GM06990 (cell line): ENCODE measurements around the gene ATP23.

Experiments
- DNase-seq: peaks from one replicate; pipeline ENCODE4 v3.0.0-alpha.2; 2011; ENCODE audit not compliant: insufficient read length; ENCODE audit errors: extremely low read depth
- H3K27me3 ChIP-seq: replicated peaks from 2 replicates; pipeline ENCODE4 v1.6.0; 2011; ENCODE audit warnings: low read length; ENCODE audit not compliant: control insufficient read depth, insufficient read depth
- H3K36me3 ChIP-seq: 2 replicates; pipeline ENCODE4 v1.5.1; 2011; ENCODE audit warnings: low read length; ENCODE audit not compliant: control insufficient read depth, insufficient read depth
- H3K4me3 ChIP-seq: replicated peaks from 2 replicates; pipeline ENCODE4 v1.5.1; 2011; ENCODE audit warnings: low read depth, mild to moderate bottlenecking, control low read depth, low read length
- TF ChIP-seq, protein P1 (sequence below): IDR thresholded peaks from 2 replicates; pipeline ENCODE4 v1.5.1; 2011; ENCODE audit warnings: low read length, control low read depth, mild to moderate bottlenecking, inconsistent platforms; ENCODE audit not compliant: insufficient read depth, poor library complexity, severe bottlenecking

The ATP23 gene

DNA sequence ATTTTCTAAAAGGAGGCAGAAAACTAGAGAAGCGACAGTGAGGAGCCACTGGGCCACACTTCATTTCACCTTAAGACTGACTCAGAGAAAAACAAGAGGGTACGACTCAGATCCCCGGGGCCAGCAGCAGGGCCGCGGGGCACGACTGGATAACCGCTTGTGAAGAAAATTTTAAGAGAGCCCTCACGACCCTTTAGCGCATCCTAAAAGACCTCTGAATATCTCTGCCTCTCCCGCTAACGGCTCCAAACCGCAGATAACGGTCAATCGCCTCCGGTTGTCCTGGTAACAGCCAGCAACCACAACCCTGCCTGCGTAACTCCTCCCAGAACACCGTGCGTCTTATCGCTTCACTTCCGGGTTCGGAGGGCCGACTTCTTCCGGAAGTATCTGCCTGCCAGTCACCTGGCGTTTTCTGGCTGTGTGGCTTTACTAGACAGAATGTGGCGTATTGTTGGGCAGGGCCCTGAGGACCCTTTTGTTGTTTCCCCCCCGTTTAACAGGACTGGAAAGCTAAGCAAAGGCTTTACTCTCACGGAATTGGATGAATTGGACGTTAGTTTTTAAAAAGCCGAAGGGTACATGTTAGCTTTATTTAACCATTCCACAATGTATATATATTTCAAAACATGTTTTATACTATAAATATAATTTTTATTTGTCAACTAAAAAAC lies 5.4 kb upstream of the ATP23 start:
- Histone ChIP-seq H3K27me3 (no peaks in the 10 kb centered on the region), H3K36me3 (no peaks in the 10 kb centered on the region), H3K4me3 (peak overlapping the region; percentile 59)
- peak; percentile 82 for DNase-seq
- TF ChIP-seq, protein P1, sequence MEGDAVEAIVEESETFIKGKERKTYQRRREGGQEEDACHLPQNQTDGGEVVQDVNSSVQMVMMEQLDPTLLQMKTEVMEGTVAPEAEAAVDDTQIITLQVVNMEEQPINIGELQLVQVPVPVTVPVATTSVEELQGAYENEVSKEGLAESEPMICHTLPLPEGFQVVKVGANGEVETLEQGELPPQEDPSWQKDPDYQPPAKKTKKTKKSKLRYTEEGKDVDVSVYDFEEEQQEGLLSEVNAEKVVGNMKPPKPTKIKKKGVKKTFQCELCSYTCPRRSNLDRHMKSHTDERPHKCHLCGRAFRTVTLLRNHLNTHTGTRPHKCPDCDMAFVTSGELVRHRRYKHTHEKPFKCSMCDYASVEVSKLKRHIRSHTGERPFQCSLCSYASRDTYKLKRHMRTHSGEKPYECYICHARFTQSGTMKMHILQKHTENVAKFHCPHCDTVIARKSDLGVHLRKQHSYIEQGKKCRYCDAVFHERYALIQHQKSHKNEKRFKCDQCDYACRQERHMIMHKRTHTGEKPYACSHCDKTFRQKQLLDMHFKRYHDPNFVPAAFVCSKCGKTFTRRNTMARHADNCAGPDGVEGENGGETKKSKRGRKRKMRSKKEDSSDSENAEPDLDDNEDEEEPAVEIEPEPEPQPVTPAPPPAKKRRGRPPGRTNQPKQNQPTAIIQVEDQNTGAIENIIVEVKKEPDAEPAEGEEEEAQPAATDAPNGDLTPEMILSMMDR, result no peak

DNA sequence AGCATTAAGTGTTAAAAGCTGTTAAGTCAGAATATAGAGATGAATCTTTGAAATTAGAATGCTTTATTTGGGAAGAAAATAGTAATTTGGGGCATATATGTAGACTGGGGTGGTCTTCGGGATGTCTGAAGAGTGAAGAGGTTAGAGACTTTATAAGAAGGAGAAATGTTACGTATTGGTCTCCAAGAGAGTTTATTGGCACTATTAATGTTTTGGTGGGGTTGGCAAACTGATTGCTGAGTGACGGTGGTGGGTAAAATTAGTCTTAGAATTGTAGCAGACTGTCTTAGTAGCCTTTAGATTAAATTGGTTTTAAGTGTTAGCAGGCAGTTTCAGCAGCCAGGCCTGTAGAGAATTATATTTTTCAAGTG lies 4.9 kb upstream of the ATP23 start:
- TF ChIP-seq, protein P1, result no peak
- Histone ChIP-seq H3K4me3 (peak overlapping the region; percentile 59), H3K36me3 (no peaks in the 10 kb centered on the region), H3K27me3 (no peaks in the 10 kb centered on the region)
- no peak for DNase-seq

DNA sequence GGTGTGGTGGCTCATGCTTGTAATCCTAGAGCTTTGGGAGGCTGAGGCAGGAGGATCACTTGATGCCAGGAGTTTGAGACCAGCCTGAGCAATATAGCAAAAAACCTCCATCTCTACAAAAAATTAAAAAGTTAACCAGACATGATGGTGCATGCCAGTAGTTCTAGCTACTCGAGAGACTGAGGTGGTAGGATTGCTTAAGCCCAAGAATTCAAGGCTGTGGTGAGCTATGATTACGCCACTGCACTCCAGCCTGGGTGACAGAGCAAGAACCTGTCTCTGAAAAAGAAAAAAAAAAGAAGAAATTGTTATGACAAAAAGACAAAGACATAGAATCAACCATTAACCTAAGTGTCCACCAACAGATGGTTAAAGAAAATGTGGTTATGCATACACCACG lies 2.1 kb upstream of the ATP23 start:
- TF ChIP-seq, protein P1, result no peak
- Histone ChIP-seq H3K4me3 (no peak overlapping the region), H3K36me3 (no peaks in the 10 kb centered on the region), H3K27me3 (no peaks in the 10 kb centered on the region)
- DNase-seq, result no peak

DNA sequence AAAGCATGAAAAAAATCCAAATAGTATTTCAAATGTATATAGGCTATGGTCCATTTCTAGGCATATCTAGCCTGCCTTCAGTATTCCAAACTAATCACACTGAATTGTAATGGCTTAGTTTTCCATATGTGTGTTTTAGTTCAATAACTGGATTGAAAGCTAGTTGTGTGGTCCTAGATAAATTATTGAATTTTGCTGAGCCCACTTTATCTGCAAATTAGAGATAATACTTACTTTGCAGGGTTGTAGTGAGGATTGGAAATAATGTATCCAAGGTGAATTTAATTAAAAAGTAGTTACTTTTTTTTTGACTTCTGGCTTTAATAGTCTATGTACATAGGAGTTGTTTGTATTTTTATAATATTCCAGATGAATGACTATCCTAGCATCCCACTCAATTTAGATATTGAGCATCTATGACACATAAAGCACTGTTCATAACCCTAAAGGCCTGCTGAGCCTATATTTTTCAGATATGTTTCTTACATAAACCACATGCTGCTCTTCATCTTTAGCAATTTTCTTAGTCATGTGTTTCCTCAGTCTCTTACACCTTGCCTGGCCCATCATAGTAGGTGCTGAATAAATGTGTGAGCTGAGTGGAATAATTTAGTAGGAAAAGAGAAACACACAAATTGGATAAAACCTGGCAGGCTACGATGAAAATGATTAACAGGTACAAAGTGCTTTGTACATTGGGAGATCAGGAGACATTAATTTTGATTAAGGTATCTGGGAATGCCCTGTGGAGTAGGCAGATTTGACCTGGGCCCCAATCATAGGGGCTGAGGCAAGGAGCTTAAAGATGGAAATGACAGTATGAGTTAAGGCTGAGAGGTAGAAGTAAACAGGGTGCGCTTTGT lies 1.1 kb upstream of the ATP23 start:
- TF ChIP-seq, protein P1, result no peak
- Histone ChIP-seq H3K4me3 (peak overlapping the region; percentile 71), H3K27me3 (no peaks in the 10 kb centered on the region), H3K36me3 (no peaks in the 10 kb centered on the region)
- no peak for DNase-seq

DNA sequence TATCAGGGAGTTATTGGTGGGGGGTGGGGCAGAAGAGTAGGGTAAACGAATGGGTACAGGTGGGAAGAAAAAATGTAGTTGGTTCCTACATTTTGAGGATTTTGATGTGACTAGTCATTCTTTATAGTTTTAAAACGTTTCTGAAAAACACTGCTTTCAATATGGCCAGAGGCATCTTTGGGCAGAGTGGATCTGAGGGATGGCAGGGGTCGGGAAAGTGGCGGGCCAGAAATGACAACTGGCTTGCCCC lies 527 bp upstream of the ATP23 start:
- DNase-seq, result no peak
- no peaks in the 10 kb centered on the region for H3K36me3 ChIP-seq
- no peaks in the 10 kb centered on the region for H3K27me3 ChIP-seq
- H3K4me3 ChIP-seq, result peak overlapping the region; percentile 71
- TF ChIP-seq, protein P1, result no peak
